H9 (cell line): Measurements from ENCODE around the gene FOXN4. TPM values are rescaled to one million over a fixed set of nuclear protein-coding genes. Genes with fewer than 3 reads are reported as not detected.

Experiments used
- DNase-seq: peaks from one replicate; pipeline ENCODE4 v3.0.0-alpha.2; 2017
- H2AFZ ChIP-seq: one replicate; pipeline ENCODE4 v1.6.1; 2013; ENCODE audit warnings: mild to moderate bottlenecking, low read length, control low read depth, moderate library complexity
- H2AK5ac ChIP-seq: 2 replicates; pipeline ENCODE4 v1.6.1; 2013; ENCODE audit warnings: low read length, control low read depth, mixed read lengths; ENCODE audit not compliant: insufficient read length
- H2BK120ac ChIP-seq: one replicate; pipeline ENCODE4 v1.6.1; 2013; ENCODE audit warnings: low read depth, mild to moderate bottlenecking, low read length, control low read depth, inconsistent platforms; ENCODE audit not compliant: poor library complexity, severe bottlenecking
- H2BK12ac ChIP-seq: 2 replicates; pipeline ENCODE4 v1.6.1; 2013; ENCODE audit warnings: low read length, control low read depth, mixed read lengths, low read depth; ENCODE audit not compliant: insufficient read length
- H2BK15ac ChIP-seq: 2 replicates; pipeline ENCODE4 v1.6.1; 2013; ENCODE audit warnings: low read depth, low read length, control low read depth
- H2BK20ac ChIP-seq: one replicate; pipeline ENCODE4 v1.6.1; 2013; ENCODE audit warnings: low read depth, mild to moderate bottlenecking, low read length, control low read depth, inconsistent platforms; ENCODE audit not compliant: poor library complexity, severe bottlenecking
- H2BK5ac ChIP-seq: 2 replicates; pipeline ENCODE4 v1.6.1; 2013; ENCODE audit warnings: low read length, control low read depth, mixed read lengths; ENCODE audit not compliant: insufficient read length
- H3K14ac ChIP-seq: 2 replicates; pipeline ENCODE4 v1.6.1; 2013; ENCODE audit warnings: low read length, control low read depth; ENCODE audit not compliant: insufficient read depth
- H3K18ac ChIP-seq: 2 replicates; pipeline ENCODE4 v1.6.1; 2013; ENCODE audit warnings: low read depth, mild to moderate bottlenecking, mixed read lengths, low read length, control low read depth; ENCODE audit not compliant: insufficient read length
- H3K23ac ChIP-seq: 2 replicates; pipeline ENCODE4 v1.6.1; 2013; ENCODE audit warnings: low read length, control low read depth, mixed read lengths, low read depth; ENCODE audit not compliant: insufficient read length
- H3K23me2 ChIP-seq: 2 replicates; pipeline ENCODE4 v1.6.1; 2013; ENCODE audit warnings: low read depth, mild to moderate bottlenecking, mixed read lengths, low read length, control low read depth; ENCODE audit not compliant: insufficient read length, poor library complexity, severe bottlenecking
- H3K27ac ChIP-seq: 2 replicates; pipeline ENCODE4 v1.5.1; 2013; ENCODE audit warnings: low read length, control low read depth, mixed read lengths, low read depth; ENCODE audit not compliant: insufficient read length
- H3K27me3 ChIP-seq: 2 replicates; pipeline ENCODE4 v1.6.1; 2013; ENCODE audit warnings: low read length, control low read depth, inconsistent platforms; ENCODE audit not compliant: insufficient read depth
- H3K4ac ChIP-seq: 2 replicates; pipeline ENCODE4 v1.6.1; 2013; ENCODE audit warnings: low read depth, mild to moderate bottlenecking, control low read depth, inconsistent platforms, low read length, moderate library complexity
- H3K4me1 ChIP-seq: 2 replicates; pipeline ENCODE4 v1.6.1; 2013; ENCODE audit warnings: low read length, control low read depth, inconsistent platforms; ENCODE audit not compliant: insufficient read depth
- H3K4me2 ChIP-seq: 2 replicates; pipeline ENCODE4 v1.6.1; 2013; ENCODE audit warnings: low read length, control low read depth, mixed read lengths; ENCODE audit not compliant: insufficient read length, insufficient read depth
- H3K56ac ChIP-seq: 2 replicates; pipeline ENCODE4 v1.6.1; 2013; ENCODE audit warnings: low read depth, mild to moderate bottlenecking, mixed read lengths, low read length, control low read depth; ENCODE audit not compliant: insufficient read length
- H3K79me1 ChIP-seq: 2 replicates; pipeline ENCODE4 v1.6.1; 2013; ENCODE audit warnings: low read depth, mild to moderate bottlenecking, moderate library complexity, low read length, control low read depth, inconsistent platforms; ENCODE audit not compliant: insufficient read depth, poor library complexity, severe bottlenecking
- H3K79me2 ChIP-seq: 2 replicates; pipeline ENCODE4 v1.6.1; 2013; ENCODE audit warnings: low read length, control low read depth, inconsistent platforms; ENCODE audit not compliant: insufficient read depth
- H3K9ac ChIP-seq: 2 replicates; pipeline ENCODE4 v1.6.1; 2013; ENCODE audit warnings: low read length, control low read depth, mixed read lengths; ENCODE audit not compliant: insufficient read length; ENCODE audit errors: extremely low read depth
- H3K9me3 ChIP-seq: one replicate; pipeline ENCODE4 v1.6.1; 2013; ENCODE audit warnings: low read depth, low read length, inconsistent platforms; ENCODE audit not compliant: control insufficient read depth
- H3T11ph ChIP-seq: one replicate; pipeline ENCODE4 v1.6.1; 2013; ENCODE audit warnings: mild to moderate bottlenecking, low read length, control low read depth, inconsistent platforms
- H4K20me1 ChIP-seq: one replicate; pipeline ENCODE4 v1.6.1; 2013; ENCODE audit not compliant: control insufficient read depth, insufficient read length, insufficient read depth
- H4K5ac ChIP-seq: 2 replicates; pipeline ENCODE4 v1.6.1; 2013; ENCODE audit warnings: low read depth, mild to moderate bottlenecking, mixed read lengths, low read length, control low read depth; ENCODE audit not compliant: insufficient read length
- H4K8ac ChIP-seq: replicated peaks from 2 replicates; pipeline ENCODE4 v1.6.1; 2013; ENCODE audit warnings: low read length, control low read depth, mixed read lengths, low read depth; ENCODE audit not compliant: insufficient read length
- H4K91ac ChIP-seq: 2 replicates; pipeline ENCODE4 v1.6.1; 2013; ENCODE audit warnings: low read depth, mild to moderate bottlenecking, moderate library complexity, mixed read lengths, low read length, control low read depth; ENCODE audit not compliant: insufficient read length
- H3K27ac Mint-ChIP-seq, 3 experiments: 2 replicates in 2 of 3; 3 replicates in 1 of 3; pipeline ENCODE4 v1.8.0; 2020 to 2021; ENCODE audit warnings: mixed read lengths in 3 of 3, mild to moderate bottlenecking in 1 of 3, moderate library complexity in 1 of 3
- H3K27me3 Mint-ChIP-seq: 2 replicates; pipeline ENCODE4 v1.8.0; 2021; ENCODE audit warnings: low read depth, mild to moderate bottlenecking, moderate library complexity, mixed read lengths
- H3K36me3 Mint-ChIP-seq, 3 experiments: 2 replicates in 2 of 3; 3 replicates in 1 of 3; pipeline ENCODE4 v1.8.0; 2020 to 2021; ENCODE audit warnings: low read depth in 3 of 3, mixed read lengths in 3 of 3; ENCODE audit not compliant: insufficient read depth in 1 of 3
- H3K4me1 Mint-ChIP-seq, 2 experiments: 2 replicates each; pipeline ENCODE4 v1.8.0; 2020; ENCODE audit warnings: mixed read lengths in 2 of 2
- H3K4me3 Mint-ChIP-seq, 2 experiments: 2 replicates in 1 of 2; 3 replicates in 1 of 2; pipeline ENCODE4 v1.8.0; 2020 to 2021; ENCODE audit warnings: mild to moderate bottlenecking in 2 of 2, mixed read lengths in 2 of 2, moderate library complexity in 1 of 2
- H3K9me3 Mint-ChIP-seq, 2 experiments: 2 replicates in 1 of 2; 3 replicates in 1 of 2; pipeline ENCODE4 v1.8.0; 2020; ENCODE audit warnings: mild to moderate bottlenecking in 2 of 2, mixed read lengths in 2 of 2, moderate library complexity in 1 of 2
- WGBS: extraction: QIAGEN DNeasy Blood & Tissue Kit; methylation state at CpG from one replicate; pipeline ENCODE4 v1.1.7; 2013; ENCODE audit warnings: missing lambda C conversion rate, low lambda C conversion rate, mixed read lengths; ENCODE audit not compliant: insufficient read length; ENCODE audit errors: extremely low coverage; 5-methylcytosine and 5-hydroxymethylcytosine counted together
- total RNA-seq: library from RNA; stranded (reverse); gene quantifications from 2 replicates; pipeline ENCODE4 v1.2.1, GENCODE V29; 2021
- TF ChIP-seq, protein P1 (sequence below): fragments of 200-600 bp; sonication (generic); conservative IDR thresholded peaks from 3 replicates; pipeline ENCODE4 v1.8.0; 2021; ENCODE audit warnings: antibody characterized with exemption, mild to moderate bottlenecking

Gene FOXN4
- total RNA-seq, 1 experiment from 2014 or later, result 0.39 TPM

DNA sequence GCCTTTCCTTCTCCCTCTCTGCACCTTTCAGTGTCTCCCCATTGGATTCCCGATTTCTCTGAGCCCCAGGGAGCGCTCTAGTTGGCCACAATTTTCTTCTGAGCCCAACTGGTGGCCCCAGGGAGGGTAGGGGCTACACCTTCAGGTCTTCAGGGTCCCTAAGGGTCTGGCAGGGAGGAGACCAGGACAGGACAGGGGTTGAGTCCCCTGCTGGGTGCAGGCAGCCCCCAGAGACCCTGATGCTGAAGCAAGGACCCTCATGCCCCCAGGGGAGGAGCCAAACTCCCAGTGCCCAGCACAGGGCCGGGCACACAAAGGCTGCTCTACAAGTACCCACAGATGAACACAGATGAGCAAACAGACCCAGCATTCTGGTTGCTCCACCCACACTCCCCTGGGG lies 12.7 kb downstream of the FOXN4 start:
- H3K23me2 ChIP-seq, result peaks cover 3% of the 10 kb centered on the region
- TF ChIP-seq, protein P1, sequence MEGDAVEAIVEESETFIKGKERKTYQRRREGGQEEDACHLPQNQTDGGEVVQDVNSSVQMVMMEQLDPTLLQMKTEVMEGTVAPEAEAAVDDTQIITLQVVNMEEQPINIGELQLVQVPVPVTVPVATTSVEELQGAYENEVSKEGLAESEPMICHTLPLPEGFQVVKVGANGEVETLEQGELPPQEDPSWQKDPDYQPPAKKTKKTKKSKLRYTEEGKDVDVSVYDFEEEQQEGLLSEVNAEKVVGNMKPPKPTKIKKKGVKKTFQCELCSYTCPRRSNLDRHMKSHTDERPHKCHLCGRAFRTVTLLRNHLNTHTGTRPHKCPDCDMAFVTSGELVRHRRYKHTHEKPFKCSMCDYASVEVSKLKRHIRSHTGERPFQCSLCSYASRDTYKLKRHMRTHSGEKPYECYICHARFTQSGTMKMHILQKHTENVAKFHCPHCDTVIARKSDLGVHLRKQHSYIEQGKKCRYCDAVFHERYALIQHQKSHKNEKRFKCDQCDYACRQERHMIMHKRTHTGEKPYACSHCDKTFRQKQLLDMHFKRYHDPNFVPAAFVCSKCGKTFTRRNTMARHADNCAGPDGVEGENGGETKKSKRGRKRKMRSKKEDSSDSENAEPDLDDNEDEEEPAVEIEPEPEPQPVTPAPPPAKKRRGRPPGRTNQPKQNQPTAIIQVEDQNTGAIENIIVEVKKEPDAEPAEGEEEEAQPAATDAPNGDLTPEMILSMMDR, result no peak
- no peak overlapping the region for H3T11ph ChIP-seq
- H3K23ac ChIP-seq, result no peak overlapping the region
- no peak overlapping the region for H3K4me2 ChIP-seq
- no peak overlapping the region for H2BK12ac ChIP-seq
- Mint-ChIP-seq H3K4me1 (peaks cover 1 to 14% of the 10 kb centered on the region in 2 experiments), H3K36me3 (no peaks in the 10 kb centered on the region), H3K9me3 (no peaks in the 10 kb centered on the region), H3K4me3 (no peak overlapping the region), H3K27ac (no peak overlapping the region; a peak in 1 of 7 replicates), H3K27me3 (peaks cover 5% of the 10 kb centered on the region)
- WGBS, result no CpG with 5 or more reads among the region's 3 CpGs
- no peaks in the 10 kb centered on the region for H3K27me3 ChIP-seq
- DNase-seq, result no peak
- no peak overlapping the region for H2AK5ac ChIP-seq
- H3K9ac ChIP-seq, result no peak overlapping the region
- no peak overlapping the region for H4K8ac ChIP-seq
- no peak overlapping the region for H2BK20ac ChIP-seq
- H2AFZ ChIP-seq, result no peak overlapping the region
- H2BK15ac ChIP-seq, result no peak overlapping the region
- H3K9me3 ChIP-seq, result no peaks in the 10 kb centered on the region
- no peaks in the 10 kb centered on the region for H3K4me1 ChIP-seq
- no peak overlapping the region for H3K4ac ChIP-seq
- H4K91ac ChIP-seq, result no peak overlapping the region
- H2BK120ac ChIP-seq, result no peak overlapping the region
- no peak overlapping the region for H4K5ac ChIP-seq
- no peak overlapping the region for H3K56ac ChIP-seq
- H3K18ac ChIP-seq, result no peak overlapping the region
- no peaks in the 10 kb centered on the region for H3K79me1 ChIP-seq
- no peak overlapping the region for H3K14ac ChIP-seq
- no peaks in the 10 kb centered on the region for H4K20me1 ChIP-seq
- H3K79me2 ChIP-seq, result no peaks in the 10 kb centered on the region
- H2BK5ac ChIP-seq, result no peak overlapping the region
- H3K27ac ChIP-seq, result no peak overlapping the region
